ENCODE data around the gene ITPRIPL2. TPM values are rescaled to one million over a fixed set of nuclear protein-coding genes. Genes with fewer than 3 reads are reported as not detected.

Gene ITPRIPL2
- total and polyA plus RNA-seq, 2 of the 4 experiments (the other 2 are of a cell fraction), result 9.2 to 11.1 TPM

- Histone ChIP-seq H3K56ac (ENCODE audit: extremely low read depth, insufficient read depth, low read length) (no peak overlapping the region), H2BK5ac (ENCODE audit: low read depth, low read length, poor library complexity, severe bottlenecking) (no peak overlapping the region), H3K9me3 (ENCODE audit: control insufficient read depth, insufficient read depth, low read length) (no peaks in the 10 kb centered on the region), H3K27me3 (ENCODE audit: control insufficient read depth, insufficient read depth, low read length) (no peaks in the 10 kb centered on the region), H3K4ac (ENCODE audit: low read depth, low read length) (no peak overlapping the region), H2BK20ac (ENCODE audit: low read depth, low read length) (no peak overlapping the region), H3K9me1 (ENCODE audit: insufficient read depth, low read length) (no peaks in the 10 kb centered on the region), H3K79me1 (ENCODE audit: low read depth in 1 of 2, low read length in 2 of 2) (peaks cover 0 to 11% of the 10 kb centered on the region in 2 experiments; a peak in 1 of 4 replicates), H3K14ac (replicated peaks; ENCODE audit: low read depth, low read length) (no peak overlapping the region), H2AFZ (replicated peaks; ENCODE audit: low read length, poor library complexity) (peak overlapping the region; percentile 83), H2AK5ac (ENCODE audit: low read depth, low read length) (no peak overlapping the region), H3K4me2 (ENCODE audit: low read depth, low read length) (peak overlapping the region; percentile 30; the same call in 1 of the 2 replicates), H3K18ac (ENCODE audit: low read depth, low read length) (no peak overlapping the region), H3K4me3 (ENCODE audit: insufficient read depth, low read depth, low read length) (no peak overlapping the region), H3K23ac (ENCODE audit: low read depth, low read length) (no peak overlapping the region), H4K91ac (ENCODE audit: insufficient read depth, low read depth, low read length) (no peak overlapping the region), H4K5ac (ENCODE audit: low read depth, low read length) (peak overlapping the region; percentile 51), H4K20me1 (ENCODE audit: insufficient read depth, low read length) (no peaks in the 10 kb centered on the region), H2AK9ac (replicated peaks; ENCODE audit: low read depth, low read length, poor library complexity) (no peak overlapping the region), H3K27ac (ENCODE audit: insufficient read depth, low read length) (no peak overlapping the region), H3K4me1 (ENCODE audit: control insufficient read depth, insufficient read depth, low read length) (no peaks in the 10 kb centered on the region), H3K9ac (ENCODE audit: low read depth, low read length) (no peak overlapping the region), H3K36me3 (ENCODE audit: control insufficient read depth, insufficient read depth, low read length) (no peaks in the 10 kb centered on the region), H4K8ac (ENCODE audit: low read depth in 2 of 2, low read length in 2 of 2) (peak overlapping the region; percentile 7 to 95; a peak in 3 of 4 replicates), H2BK120ac (ENCODE audit: low read depth, low read length) (no peak overlapping the region), H2BK15ac (ENCODE audit: low read depth, low read length) (no peak overlapping the region)
- TF ChIP-seq RFX5 (IDR thresholded peaks at IDR 0.05; ENCODE audit: low read depth, low read length), result no peak
- no peak for TF ChIP-seq ELK1 (IDR thresholded peaks at IDR 0.05; ENCODE audit: borderline replicate concordance, low read depth, low read length)
- no peak for TF ChIP-seq CTCF (conservative IDR thresholded peaks at IDR 0.05; ENCODE audit: low read depth, low read length)
- TF ChIP-seq POLR2A (IDR thresholded peaks at IDR 0.05; ENCODE audit: low read depth, low read length), result no peak
- no peak for TF ChIP-seq MXI1 (IDR thresholded peaks at IDR 0.05; ENCODE audit: borderline replicate concordance, low read depth, low read length)
- ChIA-PET CTCF (interaction anchor here (0.5 to 1.4 kb wide), 3 partner anchors 14 to 84 kb away, joined by 3 to 5 read pairs (median 4); partner anchors contain the start of gene TMC7), POLR2A (ENCODE audit: unreplicated experiment) (no interaction called here)
- DNase-seq (no peak), ATAC-seq (ENCODE audit: low read depth) (no peak)
- dilution Hi-C loops (cut with HindIII; ENCODE audit: low sequenced_read_pairs, unreplicated experiment) (no loop called here), in situ Hi-C loops (cut with MboI; ENCODE audit: low sequenced_read_pairs) (no loop called here), intact Hi-C loops (cut with micrococcal nuclease) (loop anchor here (1.0 to 10.0 kb wide), 3 partner anchors 70 to 262 kb away; partner anchors contain the start of genes ARL6IP1 and TMC7)
- BruUV-seq (replicated peaks), result no TSS peak
- 0% methylated on average over 1 of the region's 9 CpGs; no CpG with 5 or more reads in 1 of the 2 experiments for WGBS, 2 experiments (ENCODE audit: extremely low coverage in 2 of 2, insufficient read length in 1 of 2)
These were observed 46.8 kb upstream of the ITPRIPL2 start for GRCh38 chr16:19066988-19067348.
